CD14-positive monocyte (primary cell): ENCODE measurements around the gene HSPA5. TPM values are rescaled to one million over a fixed set of nuclear protein-coding genes. Genes with fewer than 3 reads are reported as not detected.

Experiments
- DNase-seq, 3 donors: peaks; one replicate each; pipeline ENCODE4 v3.0.0-alpha.2; 2011 to 2022
- H2AFZ ChIP-seq: 2 replicates; pipeline ENCODE4 v1.6.0; 2012; ENCODE audit warnings: mild to moderate bottlenecking, low read depth, low read length, inconsistent platforms; ENCODE audit not compliant: insufficient read depth, poor library complexity, severe bottlenecking
- H3K27ac ChIP-seq, 2 donors: 1 replicate in 1 of 2; 2 replicates in 1 of 2; pipeline ENCODE4 v1.5.1; 2012 to 2013; ENCODE audit warnings: low read length in 2 of 2, control low read depth in 1 of 2, inconsistent platforms in 1 of 2, low read depth in 1 of 2, mild to moderate bottlenecking in 1 of 2
- H3K27me3 ChIP-seq, 2 donors: one replicate each; pipeline versions ENCODE4 v1.6.0 to v1.6.1; 2011 to 2013; ENCODE audit warnings: low read length in 2 of 2; ENCODE audit not compliant: control insufficient read depth in 2 of 2, insufficient read depth in 2 of 2
- H3K36me3 ChIP-seq, 2 donors: replicated peaks in 1 of 2; 1 replicate in 1 of 2; 2 replicates in 1 of 2; pipeline versions ENCODE4 v1.5.1 to v1.6.1; 2012 to 2013; ENCODE audit warnings: low read length in 2 of 2, control low read depth in 1 of 2, inconsistent platforms in 1 of 2, mild to moderate bottlenecking in 1 of 2; ENCODE audit not compliant: insufficient read depth in 2 of 2, control insufficient read depth in 1 of 2
- H3K4me1 ChIP-seq, 2 donors: 1 replicate in 1 of 2; 2 replicates in 1 of 2; pipeline versions ENCODE4 v1.5.1 to v1.6.1; 2012 to 2013; ENCODE audit warnings: low read length in 2 of 2, control low read depth in 1 of 2, inconsistent platforms in 1 of 2, mild to moderate bottlenecking in 1 of 2, moderate library complexity in 1 of 2; ENCODE audit not compliant: insufficient read depth in 2 of 2, control insufficient read depth in 1 of 2
- H3K4me2 ChIP-seq: replicated peaks from 2 replicates; pipeline ENCODE3; 2012; ENCODE audit warnings: low read length, moderate library complexity, mild to moderate bottlenecking; ENCODE audit not compliant: poor library complexity, severe bottlenecking; ENCODE audit errors: extremely low read depth
- H3K4me3 ChIP-seq, 3 experiments: fragments of 200-600 bp in 1 of 3; sonication (generic) in 1 of 3; replicated peaks in 1 of 3; 1 replicate in 2 of 3; 2 replicates in 1 of 3; pipeline ENCODE4 v1.5.1; 2011 to 2013; ENCODE audit warnings: low read length in 3 of 3, mild to moderate bottlenecking in 3 of 3, control low read depth in 2 of 3, low read depth in 2 of 3, inconsistent platforms in 1 of 3, moderate library complexity in 1 of 3
- H3K79me2 ChIP-seq: 2 replicates; pipeline ENCODE4 v1.6.0; 2012; ENCODE audit warnings: mild to moderate bottlenecking, control low read depth, inconsistent platforms, low read length, moderate library complexity; ENCODE audit not compliant: insufficient read depth
- H3K9ac ChIP-seq: 2 replicates; pipeline ENCODE4 v1.6.0; 2017; ENCODE audit warnings: low read length, mild to moderate bottlenecking; ENCODE audit not compliant: insufficient read depth, poor library complexity, severe bottlenecking
- H3K9me3 ChIP-seq, 2 donors: replicated peaks in 1 of 2; 1 replicate in 1 of 2; 2 replicates in 1 of 2; pipeline versions ENCODE4 v1.5.1 to v1.6.1; 2012 to 2013; ENCODE audit warnings: low read length in 2 of 2, control low read depth in 1 of 2; ENCODE audit not compliant: control insufficient read depth in 1 of 2, insufficient read depth in 1 of 2
- H4K20me1 ChIP-seq: 2 replicates; pipeline ENCODE4 v1.6.0; 2012; ENCODE audit warnings: mild to moderate bottlenecking, low read length, control low read depth, moderate library complexity; ENCODE audit not compliant: insufficient read depth
- H3K27ac Mint-ChIP-seq, 7 donors: one replicate each; pipeline ENCODE4 v1.8.0; 2020; ENCODE audit warnings: mild to moderate bottlenecking in 7 of 7, mixed read lengths in 7 of 7, moderate library complexity in 6 of 7, inconsistent platforms in 2 of 7
- H3K27me3 Mint-ChIP-seq, 3 donors: one replicate each; pipeline ENCODE4 v1.8.0; 2021 to 2022; ENCODE audit warnings: low read depth in 3 of 3, mild to moderate bottlenecking in 3 of 3, mixed read lengths in 3 of 3, moderate library complexity in 3 of 3, inconsistent platforms in 1 of 3
- H3K36me3 Mint-ChIP-seq, 2 donors: one replicate each; pipeline ENCODE4 v1.8.0; 2020; ENCODE audit warnings: mixed read lengths in 2 of 2, inconsistent platforms in 1 of 2, mild to moderate bottlenecking in 1 of 2
- H3K4me1 Mint-ChIP-seq: one replicate; pipeline ENCODE4 v1.8.0; 2020; ENCODE audit warnings: mild to moderate bottlenecking, mixed read lengths
- H3K4me3 Mint-ChIP-seq, 2 donors: one replicate each; pipeline ENCODE4 v1.8.0; 2020; ENCODE audit warnings: mild to moderate bottlenecking in 2 of 2, mixed read lengths in 2 of 2, moderate library complexity in 1 of 2
- H3K9me3 Mint-ChIP-seq, 7 donors: one replicate each; pipeline ENCODE4 v1.8.0; 2020 to 2022; ENCODE audit warnings: mixed read lengths in 7 of 7, mild to moderate bottlenecking in 6 of 7, moderate library complexity in 6 of 7, inconsistent platforms in 2 of 7
- CTCF ChIP-seq: fragments of 200-600 bp; IDR thresholded peaks from one replicate; pipeline ENCODE4 v1.8.0; 2022; ENCODE audit warnings: antibody characterized with exemption, mild to moderate bottlenecking
- WGBS: methylation state at CpG from one replicate; pipeline ENCODE4 v1.1.5; 2013; ENCODE audit warnings: missing lambda C conversion rate; ENCODE audit not compliant: insufficient coverage; 5-methylcytosine and 5-hydroxymethylcytosine counted together
- intact Hi-C, 2 donors: fragments of 100-400 bp; cut with micrococcal nuclease; formaldehyde crosslinking; loops; one replicate each; pipeline versions ENCODE4 v1.15.0 to v1.15.1; 2023
- polyA plus RNA-seq, 3 donors: library from polyadenylated mRNA; depleted of rRNA in 1 of 3; unstranded in 2 of 3; stranded (reverse) in 1 of 3; fragments of 300-500 nt in 2 of 3; fragments of >200 nt in 1 of 3; fragmentation: Illumina TruSeq in 2 of 3; gene quantifications; 1 replicate in 2 of 3; 2 replicates in 1 of 3; pipeline ENCODE4 v1.2.3, GENCODE V29; 2012 to 2021

The HSPA5 gene
- polyA plus RNA-seq, 3 donors = 105 to 238 (median 156) TPM

DNA sequence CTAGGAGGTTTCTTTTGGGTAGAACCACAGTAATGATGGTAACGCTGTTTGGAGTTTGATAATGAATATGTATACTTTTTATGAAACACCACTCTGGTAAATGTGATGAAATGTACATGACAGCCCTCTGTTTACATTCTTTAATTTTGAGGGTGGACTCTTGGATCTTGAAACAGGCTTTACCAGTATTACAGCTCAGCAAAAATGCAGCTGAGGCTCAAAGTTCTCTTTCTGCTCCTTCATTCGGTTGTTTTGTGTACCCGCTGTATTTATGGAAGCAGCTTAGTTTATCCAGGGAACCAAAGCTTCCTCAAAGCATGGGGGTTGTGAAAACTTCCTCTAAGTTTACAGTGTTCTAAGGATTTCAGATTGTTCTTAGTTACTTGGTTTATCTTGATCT, 31.6 kb upstream of the HSPA5 start:
- Histone ChIP-seq H4K20me1 (peaks cover 94% of the 10 kb centered on the region), H3K27me3 (no peaks in the 10 kb centered on the region), H2AFZ (no peak overlapping the region), H3K4me3 (peak overlapping the region in 1 of 3 experiments; percentile 23), H3K4me2 (peak overlapping the region; percentile 41), H3K9ac (no peak overlapping the region), H3K9me3 (no peaks in the 10 kb centered on the region), H3K36me3 (peaks cover 4 to 5% of the 10 kb centered on the region in 2 donors), H3K4me1 (peaks cover 11 to 18% of the 10 kb centered on the region in 2 donors), H3K79me2 (peaks cover 100% of the 10 kb centered on the region), H3K27ac (peak overlapping the region in 1 of 2 donors; percentile 73)
- peaks cover 26% of the 10 kb centered on the region for H3K4me1 Mint-ChIP-seq
- no peaks in the 10 kb centered on the region for H3K9me3 Mint-ChIP-seq
- H3K36me3 Mint-ChIP-seq = peaks cover 14 to 46% of the 10 kb centered on the region in 2 donors
- peak overlapping the region in 1 of 2 donors; percentile 35 for H3K4me3 Mint-ChIP-seq
- peak; percentile 9 to 34 (median 13) for DNase-seq
- WGBS = no CpG with 5 or more reads among the region's 3 CpGs
- H3K27me3 Mint-ChIP-seq = no peaks in the 10 kb centered on the region
- intact Hi-C loops = loop anchor here (5.0 to 10.0 kb wide), 2 partner anchors 35 to 58 kb away; no protein-coding TSS in a partner anchor
- H3K27ac Mint-ChIP-seq = peak overlapping the region in 6 of 7 donors; percentile 19 to 79 (median 52)
- no peak for TF ChIP-seq CTCF

DNA sequence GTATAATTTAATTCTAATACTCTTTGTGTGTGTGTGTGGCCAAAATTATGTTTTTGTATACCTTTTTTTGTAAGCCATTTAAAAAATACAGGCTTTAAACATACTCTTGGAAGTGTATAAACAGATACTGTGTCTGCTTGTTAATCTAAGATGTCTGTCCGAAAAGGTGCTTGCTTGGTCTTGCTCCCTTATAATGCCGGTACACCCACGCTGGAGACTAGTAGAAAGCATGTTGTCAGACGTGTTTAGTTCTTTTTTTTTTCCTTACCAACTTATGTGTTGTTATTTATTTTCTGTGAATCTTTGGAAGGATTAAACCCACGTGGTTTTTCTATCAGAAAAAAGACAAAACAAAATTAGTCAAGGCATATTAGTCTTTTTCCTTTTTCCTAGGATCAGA, 29.9 kb upstream of the HSPA5 start:
- peaks cover 23% of the 10 kb centered on the region for H3K4me1 Mint-ChIP-seq

More for the DNA sequence above, 29.9 kb upstream of the HSPA5 start:
- Mint-ChIP-seq H3K36me3 (peaks cover 20 to 55% of the 10 kb centered on the region in 2 donors), H3K27me3 (no peaks in the 10 kb centered on the region), H3K4me3 (no peak overlapping the region), H3K27ac (peak overlapping the region in 3 of 7 donors; percentile 23 to 60 (median 26)), H3K9me3 (no peaks in the 10 kb centered on the region)
- peaks cover 92% of the 10 kb centered on the region for H4K20me1 ChIP-seq
- peaks cover 6 to 15% of the 10 kb centered on the region in 2 donors for H3K36me3 ChIP-seq
- H3K27me3 ChIP-seq = no peaks in the 10 kb centered on the region
- peaks cover 11 to 18% of the 10 kb centered on the region in 2 donors for H3K4me1 ChIP-seq
- H3K27ac ChIP-seq = peak overlapping the region in 1 of 2 donors; percentile 41
- no peak overlapping the region for H3K4me2 ChIP-seq
- H3K9ac ChIP-seq = no peak overlapping the region
- no peak for TF ChIP-seq CTCF
- H3K4me3 ChIP-seq = no peak overlapping the region
- no CpG with 5 or more reads among the region's 5 CpGs for WGBS
- no peak for DNase-seq
- H2AFZ ChIP-seq = no peak overlapping the region
- intact Hi-C loops = loop anchor here (5.0 to 10.0 kb wide), 2 partner anchors 34 to 56 kb away; no protein-coding TSS in a partner anchor
- H3K9me3 ChIP-seq = no peaks in the 10 kb centered on the region
- peaks cover 99% of the 10 kb centered on the region for H3K79me2 ChIP-seq
